ENCODE data around the gene NVL.
"Not testable (repeated sequence)": the region's sequence is repeated elsewhere in the genome, so short reads cannot be mapped to it uniquely, and the experiment has no call there.

NVL gene

GRCh38 chr1:224312025-224312424 lies 17.9 kb downstream of the NVL start:
- no peaks in the 10 kb centered on the region for H3K4me1 Mint-ChIP-seq

GRCh38 chr1:224311503-224311902 lies 18.5 kb downstream of the NVL start:
- not testable (repeated sequence) for H3K4me3 Mint-ChIP-seq; H3K9me3 Mint-ChIP-seq; H3K27me3 Mint-ChIP-seq (ENCODE audit: low read depth); H3K4me1 Mint-ChIP-seq; H3K27ac Mint-ChIP-seq
- H3K36me3 Mint-ChIP-seq (ENCODE audit: low read depth), result peaks cover 60% of the 10 kb centered on the region

More at GRCh38 chr1:224312025-224312424, 17.9 kb downstream of the NVL start:
- no peaks in the 10 kb centered on the region for H3K27me3 Mint-ChIP-seq (ENCODE audit: low read depth)
- H3K9me3 Mint-ChIP-seq, result no peaks in the 10 kb centered on the region
- peaks cover 58% of the 10 kb centered on the region for H3K36me3 Mint-ChIP-seq (ENCODE audit: low read depth)
- no peak overlapping the region for H3K4me3 Mint-ChIP-seq
- TF ChIP-seq CTCF (IDR thresholded peaks at IDR 0.05; ENCODE audit: unreplicated experiment in 3 of 3), result no peak
- H3K27ac Mint-ChIP-seq, result no peak overlapping the region

- H3K9me3 Mint-ChIP-seq, result no peaks in the 10 kb centered on the region
- no peak overlapping the region for H3K27ac Mint-ChIP-seq
- H3K4me3 Mint-ChIP-seq, result no peak overlapping the region
- TF ChIP-seq CTCF (IDR thresholded peaks at IDR 0.05; ENCODE audit: unreplicated experiment in 3 of 3), result no peak
- H3K27me3 Mint-ChIP-seq (ENCODE audit: low read depth), result no peaks in the 10 kb centered on the region
- H3K4me1 Mint-ChIP-seq, result no peaks in the 10 kb centered on the region
- H3K36me3 Mint-ChIP-seq (ENCODE audit: low read depth), result peaks cover 58% of the 10 kb centered on the region
Measured at GRCh38 chr1:224308064-224308463, 21.9 kb downstream of the NVL start.

GRCh38 chr1:224304767-224305166 lies 25.2 kb downstream of the NVL start:
- peaks cover 55% of the 10 kb centered on the region for H3K36me3 Mint-ChIP-seq (ENCODE audit: low read depth)
- TF ChIP-seq CTCF (IDR thresholded peaks at IDR 0.05; ENCODE audit: unreplicated experiment in 3 of 3), result no peak
- no peaks in the 10 kb centered on the region for H3K4me1 Mint-ChIP-seq
- no peaks in the 10 kb centered on the region for H3K9me3 Mint-ChIP-seq
- H3K27me3 Mint-ChIP-seq (ENCODE audit: low read depth), result no peaks in the 10 kb centered on the region
- H3K4me3 Mint-ChIP-seq, result no peak overlapping the region
- H3K27ac Mint-ChIP-seq, result no peak overlapping the region

GRCh38 chr1:224302947-224303346 lies 27.0 kb downstream of the NVL start:
- H3K27me3 Mint-ChIP-seq (ENCODE audit: low read depth), result no peaks in the 10 kb centered on the region
- no peak for TF ChIP-seq CTCF (IDR thresholded peaks at IDR 0.05; ENCODE audit: unreplicated experiment in 3 of 3)
- H3K9me3 Mint-ChIP-seq, result no peaks in the 10 kb centered on the region
- no peak overlapping the region for H3K27ac Mint-ChIP-seq
- no peaks in the 10 kb centered on the region for H3K4me1 Mint-ChIP-seq
- no peak overlapping the region for H3K4me3 Mint-ChIP-seq
- peaks cover 63% of the 10 kb centered on the region for H3K36me3 Mint-ChIP-seq (ENCODE audit: low read depth)

GRCh38 chr1:224301391-224301790 lies 28.6 kb downstream of the NVL start:
- Mint-ChIP-seq H3K36me3 (ENCODE audit: low read depth) (peaks cover 58% of the 10 kb centered on the region), H3K9me3 (no peaks in the 10 kb centered on the region), H3K4me1 (no peaks in the 10 kb centered on the region), H3K27ac (no peak overlapping the region), H3K27me3 (ENCODE audit: low read depth) (no peaks in the 10 kb centered on the region), H3K4me3 (no peak overlapping the region)
- TF ChIP-seq CTCF (IDR thresholded peaks at IDR 0.05; ENCODE audit: unreplicated experiment in 3 of 3), result no peak

Data from nephron (organoid).